BLaER1 treated with 17β-estradiol and CSF1 and Interleukin-3, amounts not matched to agents 10 nM and 100 nM (cell line): ENCODE results near the gene LATS2.
A peak's percentile ranks its signal among the peaks of the same experiment; 100 is the strongest.
"Not testable (repeated sequence)": the region's sequence is repeated elsewhere in the genome, so short reads cannot be mapped to it uniquely, and the experiment has no call there.

Experiments used
- H3K27ac ChIP-seq, 11 experiments: shearing (Covaris generic); formaldehyde crosslinking; 2 replicates each; pipeline ENCODE4 v1.8.1; 2022
- H3K27me3 ChIP-seq, 11 experiments: shearing (Covaris generic); formaldehyde crosslinking; 2 replicates each; pipeline ENCODE4 v1.8.1; 2022
- H3K36me3 ChIP-seq, 11 experiments: shearing (Covaris generic); formaldehyde crosslinking; 2 replicates each; pipeline ENCODE4 v1.8.1; 2022
- H3K4me1 ChIP-seq, 10 experiments: shearing (Covaris generic); formaldehyde crosslinking; 2 replicates each; pipeline ENCODE4 v1.8.1; 2022
- H3K4me2 ChIP-seq, 11 experiments: shearing (Covaris generic); formaldehyde crosslinking; 2 replicates each; pipeline ENCODE4 v1.8.1; 2022
- H3K4me3 ChIP-seq, 10 experiments: shearing (Covaris generic); formaldehyde crosslinking; 2 replicates each; pipeline ENCODE4 v1.8.1; 2022
- H3K9ac ChIP-seq, 11 experiments: shearing (Covaris generic); formaldehyde crosslinking; 2 replicates each; pipeline ENCODE4 v1.8.1; 2022
- H3K9me3 ChIP-seq, 11 experiments: shearing (Covaris generic); formaldehyde crosslinking; replicated peaks in 1 of 11; 2 replicates each; pipeline ENCODE4 v1.8.1; 2022
- H4K20me1 ChIP-seq, 11 experiments: shearing (Covaris generic); formaldehyde crosslinking; 2 replicates each; pipeline ENCODE4 v1.8.1; 2022
- Cebpa-rat ChIP-seq, 11 experiments: shearing (Covaris generic); IDR thresholded peaks; 2 replicates each; pipeline ENCODE4 v1.8.1; 2022

Gene LATS2

DNA sequence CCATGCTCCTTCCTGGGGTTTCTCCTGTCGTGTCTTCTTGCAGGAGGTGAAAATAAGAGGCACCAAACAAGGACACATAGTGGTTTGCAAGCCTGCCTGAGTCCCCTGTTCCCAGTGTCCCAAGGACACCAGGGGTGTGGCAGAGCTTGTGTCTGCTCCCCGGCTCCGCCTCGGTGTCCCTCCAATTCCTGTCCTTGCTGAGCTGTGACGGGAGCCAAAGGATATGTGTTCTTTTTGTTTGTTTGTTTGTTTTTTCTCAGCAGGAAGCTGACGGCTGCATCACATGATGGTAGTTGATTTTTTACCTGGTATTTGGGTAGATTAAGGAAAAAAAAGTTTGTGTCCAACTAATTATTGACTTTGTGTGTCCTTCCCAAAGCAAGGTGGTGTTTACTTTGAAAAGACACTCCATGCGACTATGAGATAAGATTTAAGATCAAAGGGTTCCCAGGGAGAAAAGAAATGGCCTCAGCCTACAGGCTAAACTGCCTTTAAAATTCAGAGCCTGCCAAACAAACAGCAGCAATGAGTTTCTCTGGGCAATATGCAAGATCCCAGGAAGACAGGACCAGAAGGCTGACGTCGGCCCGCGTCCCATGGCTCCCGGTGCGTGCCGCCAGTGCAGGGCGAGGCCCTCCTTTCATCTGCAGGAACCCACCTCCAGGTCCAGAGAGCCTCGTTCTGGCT is 108.0 kb downstream of the LATS2 start:
- Histone ChIP-seq H3K9me3 (peaks cover 0 to 8% (median 0%) of the 10 kb centered on the region in 11 experiments; a peak in 2 of 22 replicates), H3K27ac (no peak overlapping the region), H4K20me1 (no peaks in the 10 kb centered on the region), H3K27me3 (no peaks in the 10 kb centered on the region), H3K36me3 (no peaks in the 10 kb centered on the region), H3K4me3 (no peak overlapping the region), H3K4me2 (no peak overlapping the region), H3K4me1 (no peaks in the 10 kb centered on the region), H3K9ac (no peak overlapping the region)
- TF ChIP-seq Cebpa-rat (IDR thresholded peaks at IDR 0.05) = no peak

DNA sequence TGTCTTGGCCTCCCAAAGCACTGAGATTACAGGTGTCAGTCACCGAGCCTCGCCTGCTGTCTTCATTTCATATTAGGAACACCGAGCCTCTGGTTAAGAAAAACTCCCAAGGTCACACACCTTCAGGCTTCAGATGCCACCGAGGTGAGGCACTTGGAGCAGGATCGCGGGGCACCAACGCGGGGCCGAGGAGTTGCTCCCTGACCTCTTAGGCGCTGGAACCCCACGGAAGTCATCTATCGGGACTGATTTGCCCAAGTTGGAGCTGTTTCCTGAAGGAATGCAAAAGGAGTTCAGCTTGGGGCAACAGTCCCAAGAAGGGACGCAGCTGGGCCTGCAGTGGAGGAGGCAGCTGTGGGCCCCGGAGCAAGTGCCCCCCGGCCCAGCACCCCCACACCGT is 108.5 kb downstream of the LATS2 start:
- no peaks in the 10 kb centered on the region for H3K4me1 ChIP-seq
- no peak overlapping the region for H3K4me3 ChIP-seq
- no peaks in the 10 kb centered on the region for H3K27me3 ChIP-seq
- H4K20me1 ChIP-seq = no peaks in the 10 kb centered on the region
- no peak for TF ChIP-seq Cebpa-rat (IDR thresholded peaks at IDR 0.05)
- H3K36me3 ChIP-seq = no peaks in the 10 kb centered on the region
- no peak overlapping the region for H3K9ac ChIP-seq
- no peak overlapping the region for H3K27ac ChIP-seq
- peaks cover 0 to 8% (median 0%) of the 10 kb centered on the region in 11 experiments; a peak in 2 of 22 replicates for H3K9me3 ChIP-seq
- no peak overlapping the region for H3K4me2 ChIP-seq

DNA sequence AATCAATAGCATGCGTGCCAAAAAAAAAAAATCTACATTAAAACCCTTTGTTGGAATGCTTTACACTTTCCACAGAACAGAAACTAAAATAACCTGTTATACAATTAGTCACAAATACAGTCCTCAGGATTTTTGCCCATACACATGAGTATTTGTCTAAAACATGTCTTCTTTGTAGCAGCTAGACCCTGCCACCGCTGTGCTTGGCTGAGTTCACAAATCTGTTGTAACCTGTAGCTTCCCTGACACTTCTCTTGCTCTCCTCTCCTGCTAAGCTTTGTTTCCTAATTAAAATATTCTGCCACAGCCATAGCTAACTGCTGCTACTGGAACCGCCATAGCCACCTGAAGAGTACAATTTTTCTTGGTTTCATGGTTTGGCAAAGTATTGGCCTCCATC is 113.4 kb downstream of the LATS2 start:
- not testable (repeated sequence) for H3K4me3 ChIP-seq, H3K27me3 ChIP-seq, H3K9ac ChIP-seq, H3K4me2 ChIP-seq, H3K9me3 ChIP-seq, H3K36me3 ChIP-seq, H3K27ac ChIP-seq, H4K20me1 ChIP-seq
- peaks cover 15 to 33% (median 30%) of the 10 kb centered on the region in 10 experiments for H3K4me1 ChIP-seq

DNA sequence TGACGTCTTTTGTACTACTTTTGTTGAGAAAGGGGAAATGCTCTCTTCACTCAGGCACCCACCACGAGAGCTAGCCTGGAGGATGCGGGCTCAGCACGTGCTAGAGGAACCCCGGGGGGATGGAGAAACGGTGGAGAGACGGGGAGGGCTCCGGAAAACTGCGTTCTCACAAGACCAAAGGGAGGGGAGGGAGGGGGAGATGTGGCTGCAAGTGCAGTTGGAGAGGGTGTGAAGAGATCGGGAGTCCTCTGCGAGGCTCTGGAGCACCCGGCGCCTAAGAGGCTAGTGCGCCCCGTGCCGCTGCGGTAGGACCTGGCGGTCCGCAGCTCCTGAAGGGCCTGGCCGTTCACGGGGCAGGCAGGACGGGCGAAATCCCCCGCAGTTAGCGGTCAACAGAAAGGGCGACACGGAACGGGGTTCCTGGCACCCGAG is 115.4 kb downstream of the LATS2 start:
- H3K36me3 ChIP-seq = no peaks in the 10 kb centered on the region
- no peaks in the 10 kb centered on the region for H4K20me1 ChIP-seq
- H3K9me3 ChIP-seq = peaks cover 0 to 8% (median 0%) of the 10 kb centered on the region in 11 experiments; a peak in 2 of 22 replicates
- peak overlapping the region; percentile 34 to 76 (median 68); a peak in 20 of 22 replicates for H3K27ac ChIP-seq
- peak overlapping the region in 10 of 11 experiments; percentile 39 to 71 (median 62); a peak in 17 of 22 replicates for H3K9ac ChIP-seq
- H3K27me3 ChIP-seq = no peaks in the 10 kb centered on the region
- H3K4me2 ChIP-seq = peak overlapping the region; percentile 65 to 85 (median 78)
- peak overlapping the region in 6 of 10 experiments; percentile 16 to 54 (median 42); a peak in 11 of 20 replicates for H3K4me3 ChIP-seq
- no peak for TF ChIP-seq Cebpa-rat (IDR thresholded peaks at IDR 0.05)
- peaks cover 15 to 35% (median 31%) of the 10 kb centered on the region in 10 experiments for H3K4me1 ChIP-seq

DNA sequence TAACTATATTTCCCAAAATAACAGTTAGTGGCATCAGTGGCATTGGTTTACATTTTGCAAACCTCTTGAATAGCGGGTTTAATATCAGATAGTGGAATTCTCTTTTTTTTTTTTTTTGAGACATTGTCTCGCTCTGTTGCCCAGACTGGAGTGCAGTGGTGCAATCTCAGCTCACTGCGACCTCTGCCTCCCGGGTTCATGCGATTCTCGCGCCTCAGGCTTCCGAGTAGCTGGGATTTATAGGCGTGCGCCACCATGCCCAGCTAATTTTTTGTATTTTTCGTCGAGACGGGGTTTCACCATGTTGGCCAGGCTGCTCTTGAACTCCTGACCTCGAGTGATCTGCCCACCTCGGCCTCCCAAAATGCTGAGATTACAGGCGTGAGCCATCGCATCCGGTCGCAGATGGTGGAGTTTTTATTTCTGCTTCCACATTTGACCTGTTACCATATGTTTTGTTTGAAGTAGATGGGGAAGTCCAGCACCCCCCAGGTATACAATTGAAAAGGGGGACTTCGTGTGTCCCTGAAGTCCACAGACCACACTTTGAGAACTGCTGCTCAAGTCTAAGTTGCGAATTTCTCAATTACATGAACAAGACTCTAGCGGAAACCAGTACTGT is 118.3 kb downstream of the LATS2 start:
- peaks cover 15 to 35% (median 31%) of the 10 kb centered on the region in 10 experiments for H3K4me1 ChIP-seq
- TF ChIP-seq Cebpa-rat (IDR thresholded peaks at IDR 0.05) = no peak
- no peaks in the 10 kb centered on the region for H3K36me3 ChIP-seq
- H3K27ac ChIP-seq = peak overlapping the region in 6 of 11 experiments; percentile 2 to 72 (median 30); a peak in 6 of 22 replicates
- no peaks in the 10 kb centered on the region for H3K27me3 ChIP-seq
- H4K20me1 ChIP-seq = no peaks in the 10 kb centered on the region
- H3K9ac ChIP-seq = peak overlapping the region in 6 of 11 experiments; percentile 18 to 54 (median 35); a peak in 6 of 22 replicates
- peak overlapping the region in 4 of 11 experiments; percentile 5 to 43 (median 12); a peak in 10 of 22 replicates for H3K4me2 ChIP-seq
- H3K9me3 ChIP-seq = no peaks in the 10 kb centered on the region
- no peak overlapping the region for H3K4me3 ChIP-seq

DNA sequence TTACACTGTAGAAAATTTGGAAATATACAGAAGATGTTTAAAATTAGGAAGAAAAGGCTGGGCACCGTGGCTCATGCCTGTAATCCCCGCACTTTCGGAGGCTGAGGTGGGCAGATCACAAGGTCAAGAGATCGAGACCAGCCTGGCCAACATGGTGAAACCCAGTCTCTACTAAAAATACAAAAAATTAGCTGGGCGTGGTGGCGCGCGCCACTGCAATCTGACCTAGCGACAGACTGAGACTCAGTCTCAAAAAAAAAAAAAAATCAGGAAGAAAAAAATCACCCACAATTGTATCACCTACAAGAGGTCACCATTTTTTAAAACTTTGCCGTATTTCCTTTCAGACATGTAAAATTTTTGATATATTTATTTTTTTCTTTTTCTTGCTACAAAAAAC is 120.9 kb downstream of the LATS2 start:
- peaks cover 13 to 27% (median 19%) of the 10 kb centered on the region in 10 experiments for H3K4me1 ChIP-seq
- not testable (repeated sequence) for H3K27ac ChIP-seq, H3K9me3 ChIP-seq, H3K4me3 ChIP-seq, H3K4me2 ChIP-seq, H3K36me3 ChIP-seq, H4K20me1 ChIP-seq, H3K27me3 ChIP-seq, H3K9ac ChIP-seq

DNA sequence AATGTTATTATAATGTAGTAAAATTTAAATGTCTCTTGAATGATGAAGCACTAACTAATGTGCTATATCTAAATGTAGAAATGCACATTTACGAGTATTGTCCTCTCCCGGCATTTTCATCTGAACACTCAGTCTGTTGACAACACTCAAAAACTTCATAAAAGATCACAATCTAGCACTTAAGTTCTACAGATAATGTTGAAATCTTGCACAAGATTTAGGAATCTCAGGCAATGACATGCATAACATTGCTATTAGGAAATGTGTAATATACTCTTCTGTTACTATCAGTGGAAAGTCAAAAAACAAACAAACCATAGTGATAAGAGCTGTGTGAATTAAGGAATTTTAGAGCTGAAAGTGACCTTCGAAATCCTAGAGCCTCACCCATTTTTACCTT is 121.3 kb downstream of the LATS2 start:
- H4K20me1 ChIP-seq = no peaks in the 10 kb centered on the region
- H3K4me1 ChIP-seq = peaks cover 9 to 23% (median 15%) of the 10 kb centered on the region in 10 experiments
- TF ChIP-seq Cebpa-rat (IDR thresholded peaks at IDR 0.05) = no peak
- no peaks in the 10 kb centered on the region for H3K9me3 ChIP-seq
- no peaks in the 10 kb centered on the region for H3K27me3 ChIP-seq
- H3K4me3 ChIP-seq = no peak overlapping the region
- H3K27ac ChIP-seq = no peak overlapping the region
- no peaks in the 10 kb centered on the region for H3K36me3 ChIP-seq
- no peak overlapping the region for H3K4me2 ChIP-seq
- H3K9ac ChIP-seq = no peak overlapping the region

DNA sequence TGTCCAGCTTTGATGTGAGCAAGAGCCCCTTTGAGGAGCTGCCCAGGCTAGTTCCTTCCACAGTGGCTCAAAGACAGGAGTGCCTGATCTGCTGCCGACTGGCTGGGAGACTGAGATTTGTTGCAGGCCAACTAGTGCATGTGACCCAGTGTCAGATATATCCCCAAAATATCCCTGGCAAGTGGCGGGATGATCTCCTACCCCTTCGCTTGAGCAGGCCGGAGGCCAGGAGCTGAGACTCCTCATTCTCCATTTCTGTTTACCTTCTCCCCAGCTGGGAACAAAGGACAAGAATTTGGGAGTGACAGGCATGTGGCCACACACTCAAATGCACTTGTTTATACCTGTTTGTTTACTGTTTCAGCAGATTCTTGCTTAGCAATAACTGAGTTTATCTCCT is 121.7 kb downstream of the LATS2 start:
- Histone ChIP-seq H4K20me1 (no peaks in the 10 kb centered on the region), H3K9me3 (no peaks in the 10 kb centered on the region), H3K4me1 (peaks cover 7 to 19% (median 11%) of the 10 kb centered on the region in 10 experiments; a peak in 19 of 20 replicates), H3K27me3 (no peaks in the 10 kb centered on the region), H3K4me3 (no peak overlapping the region), H3K9ac (no peak overlapping the region), H3K4me2 (no peak overlapping the region), H3K27ac (no peak overlapping the region), H3K36me3 (no peaks in the 10 kb centered on the region)
- TF ChIP-seq Cebpa-rat (IDR thresholded peaks at IDR 0.05) = no peak

DNA sequence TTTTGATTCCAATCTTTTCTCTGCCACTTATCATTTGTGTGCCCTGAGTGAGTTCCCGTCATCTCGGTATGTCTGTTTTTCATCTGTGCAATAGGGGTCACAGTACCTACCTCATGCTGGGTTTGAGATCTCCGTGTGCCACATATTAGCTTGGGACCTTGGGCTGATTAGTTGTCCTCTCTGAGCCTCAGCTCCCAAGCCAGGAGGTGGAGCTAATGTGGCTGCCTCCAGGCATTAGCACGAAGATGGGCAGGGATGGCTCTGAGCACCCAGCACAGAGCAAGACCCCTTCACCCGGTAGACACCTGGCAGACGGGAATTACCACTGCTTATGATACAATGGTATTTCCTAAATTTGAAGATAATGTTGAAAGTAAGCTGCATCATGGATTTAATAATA is 123.1 kb downstream of the LATS2 start:
- Histone ChIP-seq H3K36me3 (no peaks in the 10 kb centered on the region), H3K27me3 (no peaks in the 10 kb centered on the region), H3K9ac (no peak overlapping the region), H3K4me1 (peaks cover 0 to 5% (median 0%) of the 10 kb centered on the region in 10 experiments; a peak in 4 of 20 replicates), H3K4me3 (no peak overlapping the region), H4K20me1 (no peaks in the 10 kb centered on the region), H3K4me2 (no peak overlapping the region), H3K9me3 (no peaks in the 10 kb centered on the region), H3K27ac (no peak overlapping the region)
- TF ChIP-seq Cebpa-rat (IDR thresholded peaks at IDR 0.05) = no peak
